Neutrophil (primary cell): ENCODE measurements around the gene TICAM2.

ENCODE experiments used
- H3K27ac ChIP-seq: fragments of 200-600 bp; sonication (generic); 2 replicates; pipeline ENCODE4 v1.5.1; 2016; ENCODE audit warnings: mild to moderate bottlenecking, moderate library complexity
- H3K27me3 ChIP-seq: fragments of 200-600 bp; sonication (generic); 2 replicates; pipeline ENCODE4 v1.6.0; 2016; ENCODE audit warnings: mild to moderate bottlenecking
- H3K36me3 ChIP-seq: fragments of 200-600 bp; sonication (generic); 2 replicates; pipeline ENCODE4 v1.5.1; 2017
- H3K4me1 ChIP-seq, 2 experiments: fragments of 200-600 bp in 1 of 2; sonication (generic) in 1 of 2; 1 replicate in 1 of 2; 2 replicates in 1 of 2; pipeline versions ENCODE4 v1.5.1 to v1.6.1; 2013 to 2016; ENCODE audit warnings: low read depth in 1 of 2, low read length in 1 of 2, mild to moderate bottlenecking in 1 of 2, moderate library complexity in 1 of 2; ENCODE audit not compliant: control insufficient read depth in 1 of 2, insufficient read depth in 1 of 2
- H3K4me3 ChIP-seq, 2 experiments: fragments of 200-600 bp in 1 of 2; sonication (generic) in 1 of 2; 1 replicate in 1 of 2; 2 replicates in 1 of 2; pipeline ENCODE4 v1.5.1; 2013 to 2016; ENCODE audit warnings: low read depth in 1 of 2, low read length in 1 of 2, mild to moderate bottlenecking in 1 of 2, moderate library complexity in 1 of 2
- H3K9me3 ChIP-seq: fragments of 200-600 bp; sonication (generic); 2 replicates; pipeline ENCODE4 v1.5.1; 2016
- TF ChIP-seq, protein P1 (sequence below): fragments of 200-600 bp; sonication (generic); IDR thresholded peaks from 2 replicates; pipeline ENCODE4 v1.5.1; 2016; ENCODE audit warnings: antibody characterized with exemption

The TICAM2 gene

GRCh38 chr5:115629903-115630302, 27.6 kb upstream of the TICAM2 start:
- TF ChIP-seq, protein P1, sequence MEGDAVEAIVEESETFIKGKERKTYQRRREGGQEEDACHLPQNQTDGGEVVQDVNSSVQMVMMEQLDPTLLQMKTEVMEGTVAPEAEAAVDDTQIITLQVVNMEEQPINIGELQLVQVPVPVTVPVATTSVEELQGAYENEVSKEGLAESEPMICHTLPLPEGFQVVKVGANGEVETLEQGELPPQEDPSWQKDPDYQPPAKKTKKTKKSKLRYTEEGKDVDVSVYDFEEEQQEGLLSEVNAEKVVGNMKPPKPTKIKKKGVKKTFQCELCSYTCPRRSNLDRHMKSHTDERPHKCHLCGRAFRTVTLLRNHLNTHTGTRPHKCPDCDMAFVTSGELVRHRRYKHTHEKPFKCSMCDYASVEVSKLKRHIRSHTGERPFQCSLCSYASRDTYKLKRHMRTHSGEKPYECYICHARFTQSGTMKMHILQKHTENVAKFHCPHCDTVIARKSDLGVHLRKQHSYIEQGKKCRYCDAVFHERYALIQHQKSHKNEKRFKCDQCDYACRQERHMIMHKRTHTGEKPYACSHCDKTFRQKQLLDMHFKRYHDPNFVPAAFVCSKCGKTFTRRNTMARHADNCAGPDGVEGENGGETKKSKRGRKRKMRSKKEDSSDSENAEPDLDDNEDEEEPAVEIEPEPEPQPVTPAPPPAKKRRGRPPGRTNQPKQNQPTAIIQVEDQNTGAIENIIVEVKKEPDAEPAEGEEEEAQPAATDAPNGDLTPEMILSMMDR: no peak
- Histone ChIP-seq H3K4me3 (no peak overlapping the region), H3K27me3 (no peaks in the 10 kb centered on the region)

DNA sequence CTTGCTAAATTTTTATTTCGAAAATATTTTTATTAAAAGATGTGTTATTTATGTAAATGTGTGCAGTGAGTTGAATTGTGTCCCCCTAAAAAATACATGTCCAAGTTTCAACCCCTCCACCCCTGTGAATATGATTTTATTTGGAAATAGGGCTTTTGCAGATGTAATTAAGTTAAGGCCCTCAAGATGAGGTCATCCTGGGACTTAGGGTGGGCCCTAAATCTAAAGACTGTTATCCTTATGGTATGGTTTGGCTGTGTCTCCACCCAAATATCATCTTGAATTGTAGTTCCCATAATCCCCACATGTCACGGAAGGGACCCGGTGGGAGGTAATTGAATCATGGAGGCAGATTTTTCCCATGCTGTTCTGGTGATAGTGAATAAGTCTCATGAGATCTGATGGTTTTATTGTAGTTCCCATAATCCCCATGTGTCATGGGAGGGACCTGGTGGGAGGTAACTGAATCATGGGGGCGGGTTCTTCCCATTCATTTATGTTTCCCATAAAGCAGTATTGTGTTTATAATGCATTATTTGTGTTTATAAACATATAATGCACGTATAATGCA, 25.1 kb upstream of the TICAM2 start:
- Histone ChIP-seq H3K9me3 (no peaks in the 10 kb centered on the region), H3K4me3 (no peak overlapping the region), H3K36me3 (no peaks in the 10 kb centered on the region), H3K27me3 (no peaks in the 10 kb centered on the region), H3K4me1 (peaks cover 26 to 27% of the 10 kb centered on the region in 2 experiments), H3K27ac (no peak overlapping the region)
- TF ChIP-seq, protein P1: no peak

More at GRCh38 chr5:115629903-115630302, 27.6 kb upstream of the TICAM2 start:
- H3K9me3 ChIP-seq: no peaks in the 10 kb centered on the region
- peaks cover 20% of the 10 kb centered on the region in 2 experiments for H3K4me1 ChIP-seq
- no peak overlapping the region for H3K27ac ChIP-seq
- H3K36me3 ChIP-seq: no peaks in the 10 kb centered on the region

DNA sequence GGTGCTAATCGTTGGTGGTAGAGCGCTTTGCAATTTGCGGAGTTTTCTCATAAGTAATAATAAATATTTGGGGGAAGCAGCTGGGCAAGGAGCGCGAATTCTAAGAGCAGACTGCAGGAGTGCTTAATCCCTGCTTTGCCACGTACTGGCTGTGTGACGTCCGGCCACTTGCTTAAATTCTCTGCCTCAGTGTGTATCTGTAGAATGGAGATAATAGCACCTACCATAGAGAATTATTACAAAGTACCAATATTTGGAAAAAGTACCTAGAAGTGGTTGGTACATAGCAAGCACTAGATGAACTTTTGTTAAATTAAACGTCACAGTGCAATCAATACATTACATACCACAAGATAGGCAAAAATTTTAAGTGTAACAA, 24.2 kb upstream of the TICAM2 start:
- Histone ChIP-seq H3K27ac (peak overlapping the region; percentile 86), H3K9me3 (no peaks in the 10 kb centered on the region), H3K4me1 (peaks cover 26 to 27% of the 10 kb centered on the region in 2 experiments), H3K36me3 (no peaks in the 10 kb centered on the region), H3K27me3 (no peaks in the 10 kb centered on the region), H3K4me3 (peak overlapping the region; percentile 87 to 90)
- TF ChIP-seq, protein P1: no peak

GRCh38 chr5:115625579-115626444, 23.5 kb upstream of the TICAM2 start, which contains the start of gene TMED7:
Gene TMED7 (minus strand): TSS chr5:115626036. CDS start chr5:115625792, 244 bp downstream.
- Histone ChIP-seq H3K27ac (peak within 1 kb of the TSS; percentile 86), H3K4me1 (peaks cover 26 to 27% of the 10 kb centered on the region in 2 experiments), H3K36me3 (no peaks in the 10 kb centered on the region), H3K9me3 (no peaks in the 10 kb centered on the region), H3K4me3 (peak within 1 kb of the TSS; percentile 87 to 90), H3K27me3 (no peaks in the 10 kb centered on the region)
- TF ChIP-seq, protein P1: peak; percentile 54

- no peaks in the 10 kb centered on the region for H3K9me3 ChIP-seq
- no peaks in the 10 kb centered on the region for H3K27me3 ChIP-seq
- H3K4me1 ChIP-seq: peaks cover 26 to 27% of the 10 kb centered on the region in 2 experiments
Observed at GRCh38 chr5:115624994-115625393, 22.7 kb upstream of the TICAM2 start.

More at GRCh38 chr5:115624994-115625393, 22.7 kb upstream of the TICAM2 start:
- TF ChIP-seq, protein P1: no peak
- peak overlapping the region; percentile 86 for H3K27ac ChIP-seq
- peaks cover 5% of the 10 kb centered on the region for H3K36me3 ChIP-seq
- H3K4me3 ChIP-seq: peak overlapping the region; percentile 87 to 90
